Spleen (tissue), 11 donors: ENCODE results near the gene PIK3R3. TPM values are rescaled to one million over a fixed set of nuclear protein-coding genes. Genes with fewer than 3 reads are reported as not detected.

Experiments
- DNase-seq: peaks from one replicate; pipeline ENCODE4 v3.0.0-alpha.2; 2020
- H3K27ac ChIP-seq, 8 donors: fragments of 200-600 bp; sonication (generic) in 7 of 8; 1 replicate in 4 of 8; 2 replicates in 4 of 8; pipeline versions ENCODE4 v1.5.0 to v1.8.0; 2016 to 2021; ENCODE audit warnings: inconsistent platforms in 4 of 8, mild to moderate bottlenecking in 4 of 8, moderate library complexity in 1 of 8
- H3K27me3 ChIP-seq, 7 donors: fragments of 200-600 bp; sonication (generic) in 6 of 7; replicated peaks in 1 of 7; 1 replicate in 4 of 7; 2 replicates in 3 of 7; pipeline versions ENCODE4 v1.5.0 to v1.8.0; 2016 to 2021; ENCODE audit warnings: inconsistent platforms in 3 of 7, mild to moderate bottlenecking in 1 of 7
- H3K36me3 ChIP-seq, 6 donors: fragments of 200-600 bp; sonication (generic) in 5 of 6; 1 replicate in 4 of 6; 2 replicates in 2 of 6; pipeline versions ENCODE4 v1.5.0 to v1.8.0; 2016 to 2021; ENCODE audit warnings: inconsistent platforms in 2 of 6
- H3K4me1 ChIP-seq, 6 donors: fragments of 200-600 bp; sonication (generic) in 5 of 6; 1 replicate in 3 of 6; 2 replicates in 3 of 6; pipeline versions ENCODE4 v1.5.0 to v1.8.0; 2016 to 2021; ENCODE audit warnings: inconsistent platforms in 3 of 6
- H3K4me3 ChIP-seq, 8 donors: fragments of 200-600 bp; sonication (generic) in 7 of 8; 1 replicate in 4 of 8; 2 replicates in 4 of 8; pipeline versions ENCODE4 v1.5.0 to v1.8.0; 2016 to 2021; ENCODE audit warnings: inconsistent platforms in 4 of 8, mild to moderate bottlenecking in 4 of 8, moderate library complexity in 2 of 8
- H3K9me3 ChIP-seq, 8 donors: fragments of 200-600 bp; sonication (generic) in 7 of 8; 1 replicate in 4 of 8; 2 replicates in 4 of 8; pipeline versions ENCODE4 v1.5.0 to v1.8.0; 2016 to 2021; ENCODE audit warnings: inconsistent platforms in 4 of 8
- CTCF ChIP-seq, 11 experiments: fragments of 200-600 bp in 7 of 11; fragments of 450-650 bp in 4 of 11; sonication (generic) in 4 of 11; IDR thresholded peaks in 8 of 11; conservative IDR thresholded peaks in 3 of 11; 1 replicate in 7 of 11; 2 replicates in 4 of 11; pipeline versions ENCODE4 v1.4.0 to v1.8.0; 2016 to 2021; ENCODE audit warnings: antibody characterized with exemption in 11 of 11, inconsistent platforms in 4 of 11, mild to moderate bottlenecking in 1 of 11
- POLR2A ChIP-seq, 3 donors: fragments of 450-650 bp; IDR thresholded peaks; one replicate each; pipeline ENCODE4 v1.5.1; 2017; ENCODE audit warnings: antibody characterized with exemption in 3 of 3, mild to moderate bottlenecking in 1 of 3
- POLR2AphosphoS5 ChIP-seq, 3 donors: sonication (generic); formaldehyde crosslinking; IDR thresholded peaks; one replicate each; pipeline ENCODE4 v1.5.1; 2017; ENCODE audit warnings: antibody characterized with exemption in 3 of 3
- WGBS, 5 donors: extraction: QIAGEN DNeasy Blood & Tissue Kit in 3 of 5; methylation state at CpG; one replicate each; pipeline versions ENCODE4 v1.1.5 to v1.1.7; 2013 to 2018; 5-methylcytosine and 5-hydroxymethylcytosine counted together
- intact Hi-C: fragments of 100-400 bp; cut with DNase I; formaldehyde crosslinking; loops from one replicate; pipeline ENCODE4 v1.15.0; 2023; ENCODE audit warnings: low total_unique reads
- polyA plus RNA-seq, 3 donors: library from polyadenylated mRNA; stranded (reverse); fragments of 200-250 nt; gene quantifications; one replicate each; pipeline ENCODE4 v1.2.1, GENCODE V29; 2013
- total RNA-seq, 7 donors: library from RNA; depleted of rRNA in 3 of 7; stranded (reverse); fragments of >200 nt in 3 of 7; fragmentation: NEBNext Ultra II Directional in 4 of 7; extraction: Animal tissue kit (Norgen Biotek cat#: 25700) in 4 of 7; gene quantifications; one replicate each; pipeline versions ENCODE4 v1.1.0 to v1.2.1, GENCODE V29; 2016 to 2021
- donor health status: healthy with polysubstance abuse.
- donor health status: DM: no; HTN: no; CAD: no; lungs with moderate emphysema.
- donor health status: DM: no; HTN: no; CAD: no.
- donor health status: Bipolar disorder and iron deficiency.
- donor health status: healthy.
- donor health status: DM: no; HTN: no; CAD: no.
- donor health status: DM: yes; HTN: yes; CAD: no.

Gene PIK3R3
- total and polyA plus RNA-seq, 10 donors, result 3.1 to 45.9 (median 23.9) TPM

- DNase-seq, result no peak
- 71 to 86% (median 80%) methylated on average over 1 of the region's 1 CpG for WGBS, 5 donors
- TF ChIP-seq CTCF (IDR thresholded peaks at IDR 0.05 in 8 of 11, conservative IDR thresholded peaks at IDR 0.05 in 3 of 11), result no peak
- TF ChIP-seq POLR2A (IDR thresholded peaks at IDR 0.05), result no peak
- no peak for TF ChIP-seq POLR2AphosphoS5 (IDR thresholded peaks at IDR 0.05)
Observed at GRCh38 chr1:46160212-46160611, 27.8 kb upstream of the PIK3R3 start.

GRCh38 chr1:46159516-46159915, 27.1 kb upstream of the PIK3R3 start:
- WGBS, 5 donors, result 69 to 83% (median 75%) methylated on average over 3 of the region's 3 CpGs
- intact Hi-C loops, result no loop called here

More at GRCh38 chr1:46160212-46160611, 27.8 kb upstream of the PIK3R3 start:
- H3K9me3 ChIP-seq, result no peaks in the 10 kb centered on the region
- no peaks in the 10 kb centered on the region for H3K4me1 ChIP-seq
- H3K27me3 ChIP-seq, result no peaks in the 10 kb centered on the region
- H3K4me3 ChIP-seq, result no peak overlapping the region
- no peaks in the 10 kb centered on the region for H3K36me3 ChIP-seq
- no peak overlapping the region for H3K27ac ChIP-seq
- intact Hi-C loops, result no loop called here

GRCh38 chr1:46158312-46159281, 26.2 kb upstream of the PIK3R3 start:
- WGBS, 5 donors, result 89 to 96% (median 94%) methylated on average over 13 of the region's 13 CpGs
- H3K36me3 ChIP-seq, result no peaks in the 10 kb centered on the region
- no peak for DNase-seq
- H3K4me1 ChIP-seq, result no peaks in the 10 kb centered on the region
- no peak for TF ChIP-seq POLR2AphosphoS5 (IDR thresholded peaks at IDR 0.05)
- no peak for TF ChIP-seq CTCF (IDR thresholded peaks at IDR 0.05 in 8 of 11, conservative IDR thresholded peaks at IDR 0.05 in 3 of 11)
- TF ChIP-seq POLR2A (IDR thresholded peaks at IDR 0.05), result no peak
- H3K4me3 ChIP-seq, result no peak overlapping the region
- intact Hi-C loops, result no loop called here
- H3K27me3 ChIP-seq, result no peaks in the 10 kb centered on the region
- no peaks in the 10 kb centered on the region for H3K9me3 ChIP-seq
- H3K27ac ChIP-seq, result no peak overlapping the region

More at GRCh38 chr1:46159516-46159915, 27.1 kb upstream of the PIK3R3 start:
- Histone ChIP-seq H3K27me3 (no peaks in the 10 kb centered on the region), H3K9me3 (no peaks in the 10 kb centered on the region), H3K4me1 (no peaks in the 10 kb centered on the region), H3K4me3 (no peak overlapping the region), H3K36me3 (no peaks in the 10 kb centered on the region), H3K27ac (no peak overlapping the region)
- no peak for DNase-seq
- no peak for TF ChIP-seq POLR2AphosphoS5 (IDR thresholded peaks at IDR 0.05)
- no peak for TF ChIP-seq CTCF (IDR thresholded peaks at IDR 0.05 in 8 of 11, conservative IDR thresholded peaks at IDR 0.05 in 3 of 11)
- no peak for TF ChIP-seq POLR2A (IDR thresholded peaks at IDR 0.05)

GRCh38 chr1:46157916-46158311, 25.5 kb upstream of the PIK3R3 start:
- no peak for DNase-seq
- H3K4me3 ChIP-seq, result no peak overlapping the region
- H3K9me3 ChIP-seq, result no peaks in the 10 kb centered on the region
- H3K36me3 ChIP-seq, result no peaks in the 10 kb centered on the region
- WGBS, 5 donors, result 73 to 97% (median 94%) methylated on average over 1 of the region's 1 CpG
- no peaks in the 10 kb centered on the region for H3K27me3 ChIP-seq
- no peak overlapping the region for H3K27ac ChIP-seq
- no peak for TF ChIP-seq POLR2A (IDR thresholded peaks at IDR 0.05)
- TF ChIP-seq CTCF (IDR thresholded peaks at IDR 0.05 in 8 of 11, conservative IDR thresholded peaks at IDR 0.05 in 3 of 11), result no peak
- TF ChIP-seq POLR2AphosphoS5 (IDR thresholded peaks at IDR 0.05), result no peak
- intact Hi-C loops, result no loop called here
- H3K4me1 ChIP-seq, result no peaks in the 10 kb centered on the region
